Measurements from ENCODE around the gene HTD2. TPM values are rescaled to one million over a fixed set of nuclear protein-coding genes. Genes with fewer than 3 reads are reported as not detected.
"Not testable (repeated sequence)": the region's sequence is repeated elsewhere in the genome, so short reads cannot be mapped to it uniquely, and the experiment has no call there.

The HTD2 gene
- total RNA-seq: 10 to 100 TPM in 1 of 2 donors, 1 to 10 TPM in 1; 8.1 to 12.1 TPM
- long read RNA-seq, transcript HTD2-201 (5 exons, 1,508 nt): major isoform, 15 of 20 reads
- long read RNA-seq, transcript HTD2-206 (5 exons, 1,378 nt): minor isoform, 5 of 20 reads
- long read RNA-seq, partial matches to known transcripts: 0 of 20 reads
- long read RNA-seq, other reads (novel, unspliced or antisense): 0 of 20 reads

- peak; percentile 99 for DNase-seq
- peak; percentile 96 for ATAC-seq
- intact Hi-C loops (cut with DNase I): no loop called here
These were observed at the start of gene HTD2, which contains the start of gene RPP14 for GRCh38 chr3:58305882-58306711. HTD2 (plus strand) TSS chr3:58306520; CDS start chr3:58317614, 11,094 bp downstream. RPP14 (plus strand) TSS chr3:58306245; CDS start chr3:58310330, 4,085 bp downstream.

- ATAC-seq (no peak), DNase-seq (no peak)
- intact Hi-C loops (cut with DNase I): no loop called here
These were observed 47.8 kb upstream of the HTD2 start for GRCh38 chr3:58258392-58259055.

GRCh38 chr3:58260261-58260731, 46.0 kb upstream of the HTD2 start:
- intact Hi-C loops (cut with DNase I): no loop called here
- DNase-seq (no peak), ATAC-seq (no peak)

GRCh38 chr3:58260733-58261132, 45.6 kb upstream of the HTD2 start:
- no peak for DNase-seq
- peak in 1 of 2 donors; percentile 34 for ATAC-seq
- intact Hi-C loops (cut with DNase I): no loop called here

- no peak for DNase-seq
- intact Hi-C loops (cut with DNase I): no loop called here
These were observed 44.2 kb upstream of the HTD2 start for GRCh38 chr3:58261954-58262666.

GRCh38 chr3:58266577-58266976, 39.7 kb upstream of the HTD2 start:
- intact Hi-C loops (cut with DNase I): no loop called here
- no peak for ATAC-seq
- DNase-seq: no peak

More at GRCh38 chr3:58261954-58262666, 44.2 kb upstream of the HTD2 start:
- no peak for ATAC-seq

GRCh38 chr3:58267543-58267942, 38.8 kb upstream of the HTD2 start:
- ATAC-seq; DNase-seq; intact Hi-C loops (cut with DNase I): not testable (repeated sequence)

- no peak for ATAC-seq
- DNase-seq: no peak
- intact Hi-C loops (cut with DNase I): no loop called here
These were observed 37.0 kb upstream of the HTD2 start for GRCh38 chr3:58269356-58269755.

- intact Hi-C loops (cut with DNase I): no loop called here
- ATAC-seq: no peak
These were observed 35.8 kb upstream of the HTD2 start for GRCh38 chr3:58270485-58270884.

GRCh38 chr3:58271901-58272501, 34.3 kb upstream of the HTD2 start:
- DNase-seq (no peak), ATAC-seq (peak in 1 of 2 donors; percentile 84)
- intact Hi-C loops (cut with DNase I): no loop called here

More at GRCh38 chr3:58270485-58270884, 35.8 kb upstream of the HTD2 start:
- DNase-seq: no peak

GRCh38 chr3:58272891-58273290, 33.4 kb upstream of the HTD2 start:
- no peak for DNase-seq
- intact Hi-C loops (cut with DNase I): no loop called here

GRCh38 chr3:58273362-58273761, 33.0 kb upstream of the HTD2 start:
- ATAC-seq; intact Hi-C loops (cut with DNase I); DNase-seq: not testable (repeated sequence)

More at GRCh38 chr3:58272891-58273290, 33.4 kb upstream of the HTD2 start:
- ATAC-seq: no peak

- ATAC-seq (peak in 1 of 2 donors; percentile 19), DNase-seq (no peak)
- intact Hi-C loops (cut with DNase I): no loop called here
These were observed 32.2 kb upstream of the HTD2 start for GRCh38 chr3:58274027-58274614.

GRCh38 chr3:58281069-58281468, 25.3 kb upstream of the HTD2 start:
- intact Hi-C loops (cut with DNase I): no loop called here
- ATAC-seq: no peak

GRCh38 chr3:58285334-58285733, 21.0 kb upstream of the HTD2 start:
- intact Hi-C loops (cut with DNase I): no loop called here
- DNase-seq (no peak), ATAC-seq (peak; percentile 60 to 74)

More at GRCh38 chr3:58281069-58281468, 25.3 kb upstream of the HTD2 start:
- no peak for DNase-seq

GRCh38 chr3:58287354-58287753, 19.0 kb upstream of the HTD2 start:
- DNase-seq (no peak), ATAC-seq (no peak)
- intact Hi-C loops (cut with DNase I): no loop called here

- DNase-seq (no peak), ATAC-seq (peak; percentile 37 to 83)
- intact Hi-C loops (cut with DNase I): no loop called here
These were observed 18.1 kb upstream of the HTD2 start for GRCh38 chr3:58288011-58288728.

Data from left cardiac atrium (tissue), 4 donors.